Mesothelial cell of epicardium (in vitro differentiated cells): ENCODE results near the gene AGGF1. TPM values are rescaled to one million over a fixed set of nuclear protein-coding genes. Genes with fewer than 3 reads are reported as not detected.
A peak's percentile ranks its signal among the peaks of the same experiment; 100 is the strongest.

Experiments used
- DNase-seq, 2 experiments: peaks; one replicate each; pipeline ENCODE4 v3.0.0; 2021; ENCODE audit warnings: low spot score in 2 of 2; ENCODE audit not compliant: unreplicated experiment in 2 of 2
- H3K27ac Mint-ChIP-seq: 2 replicates; pipeline ENCODE4 v1.8.0; 2021; ENCODE audit warnings: mixed read lengths
- H3K27me3 Mint-ChIP-seq: 2 replicates; pipeline ENCODE4 v1.8.0; 2021; ENCODE audit warnings: low read depth, mixed read lengths
- H3K36me3 Mint-ChIP-seq: 2 replicates; pipeline ENCODE4 v1.8.0; 2021; ENCODE audit warnings: mixed read lengths
- H3K4me1 Mint-ChIP-seq: 2 replicates; pipeline ENCODE4 v1.8.0; 2021; ENCODE audit warnings: mixed read lengths
- H3K4me3 Mint-ChIP-seq: 2 replicates; pipeline ENCODE4 v1.8.0; 2021; ENCODE audit warnings: mild to moderate bottlenecking, moderate library complexity, mixed read lengths
- H3K9me3 Mint-ChIP-seq: 2 replicates; pipeline ENCODE4 v1.8.0; 2021; ENCODE audit warnings: mixed read lengths
- CTCF ChIP-seq: fragments of 200-600 bp; sonication (generic); IDR thresholded peaks from one replicate; pipeline ENCODE4 v1.5.0; 2021; ENCODE audit warnings: antibody characterized with exemption; ENCODE audit not compliant: unreplicated experiment
- total RNA-seq: library from RNA; stranded (reverse); gene quantifications from 3 replicates; pipeline ENCODE4 v1.2.1, GENCODE V29; 2021

AGGF1 gene
- total RNA-seq, result 20.9 to 21.2 TPM (median 21.0 TPM) in 3 replicates

- H3K36me3 Mint-ChIP-seq, result peaks cover 16% of the 10 kb centered on the region
- peak within 1 kb of the TSS; percentile 99 for H3K27ac Mint-ChIP-seq
- peaks cover 28% of the 10 kb centered on the region for H3K4me1 Mint-ChIP-seq
- peaks cover 18% of the 10 kb centered on the region for H3K9me3 Mint-ChIP-seq
- H3K4me3 Mint-ChIP-seq, result peak within 1 kb of the TSS; percentile 95
- peaks cover 3% of the 10 kb centered on the region for H3K27me3 Mint-ChIP-seq
- DNase-seq, result peak; percentile 73 to 83
- TF ChIP-seq CTCF, result no peak
Observed at GRCh38 chr5:77030097-77031071, at the start of gene AGGF1. TSS of gene AGGF1 (plus strand) at chr5:77030404. CDS start at chr5:77030767, 363 bp downstream.

GRCh38 chr5:76980518-76981144 lies 49.6 kb upstream of the AGGF1 start:
- Mint-ChIP-seq H3K36me3 (no peaks in the 10 kb centered on the region), H3K27ac (no peak overlapping the region), H3K9me3 (no peaks in the 10 kb centered on the region), H3K27me3 (no peaks in the 10 kb centered on the region), H3K4me1 (no peaks in the 10 kb centered on the region), H3K4me3 (no peak overlapping the region)
- DNase-seq, result no peak
- no peak for TF ChIP-seq CTCF

GRCh38 chr5:76982450-76982849 lies 47.8 kb upstream of the AGGF1 start:
- H3K4me1 Mint-ChIP-seq, result peaks cover 3% of the 10 kb centered on the region
- H3K36me3 Mint-ChIP-seq, result no peaks in the 10 kb centered on the region
- no peak overlapping the region for H3K4me3 Mint-ChIP-seq
- H3K27me3 Mint-ChIP-seq, result no peaks in the 10 kb centered on the region
- H3K27ac Mint-ChIP-seq, result no peak overlapping the region
- H3K9me3 Mint-ChIP-seq, result no peaks in the 10 kb centered on the region
- DNase-seq, result no peak
- no peak for TF ChIP-seq CTCF

GRCh38 chr5:76983468-76983867 lies 46.7 kb upstream of the AGGF1 start:
- H3K4me1 Mint-ChIP-seq, result peaks cover 3% of the 10 kb centered on the region
- no peaks in the 10 kb centered on the region for H3K27me3 Mint-ChIP-seq
- no peak for TF ChIP-seq CTCF
- DNase-seq, result no peak
- no peaks in the 10 kb centered on the region for H3K36me3 Mint-ChIP-seq
- H3K27ac Mint-ChIP-seq, result no peak overlapping the region
- H3K4me3 Mint-ChIP-seq, result no peak overlapping the region
- H3K9me3 Mint-ChIP-seq, result no peaks in the 10 kb centered on the region

GRCh38 chr5:76986825-76987526 lies 43.2 kb upstream of the AGGF1 start:
- no peak for TF ChIP-seq CTCF
- Mint-ChIP-seq H3K9me3 (no peaks in the 10 kb centered on the region), H3K4me1 (peaks cover 3% of the 10 kb centered on the region), H3K27me3 (no peaks in the 10 kb centered on the region), H3K36me3 (no peaks in the 10 kb centered on the region), H3K27ac (no peak overlapping the region), H3K4me3 (no peak overlapping the region)
- no peak for DNase-seq
